SK-N-SH treated with all-trans-retinoic acid at 6 μM for 48 hours (cell line): Measurements from ENCODE around the gene FBXW10B.
"Not testable (repeated sequence)": the region's sequence is repeated elsewhere in the genome, so short reads cannot be mapped to it uniquely, and the experiment has no call there.

ENCODE experiments used
- PATZ1 ChIP-seq: fragments of 250-450 bp; sonication (Bioruptor Pico); IDR thresholded peaks from 2 replicates; pipeline ENCODE4 v1.8.0; 2020; ENCODE audit warnings: mild to moderate bottlenecking, moderate library complexity, borderline replicate concordance
- RARB ChIP-seq: fragments of 250-450 bp; sonication (Bioruptor Pico); IDR thresholded peaks from 2 replicates; pipeline ENCODE4 v1.8.0; 2021; ENCODE audit warnings: mild to moderate bottlenecking, moderate library complexity
- SNAI2 ChIP-seq: fragments of 250-450 bp; sonication (Bioruptor Pico); IDR thresholded peaks from 2 replicates; pipeline ENCODE4 v1.5.0; 2020; ENCODE audit warnings: mild to moderate bottlenecking, moderate library complexity
- TCF4 ChIP-seq: fragments of 250-450 bp; sonication (Bioruptor Pico); IDR thresholded peaks from 2 replicates; pipeline ENCODE4 v1.8.0; 2021; ENCODE audit warnings: mild to moderate bottlenecking, moderate library complexity, borderline replicate concordance
- TOX ChIP-seq: fragments of 250-450 bp; sonication (Bioruptor Pico); IDR thresholded peaks from 2 replicates; pipeline ENCODE4 v1.8.0; 2021; ENCODE audit warnings: mild to moderate bottlenecking, moderate library complexity, borderline replicate concordance
- TF ChIP-seq, protein P1 (sequence below): fragments of 250-450 bp; sonication (Bioruptor Pico); IDR thresholded peaks from 2 replicates; pipeline ENCODE4 v1.8.0; 2021; ENCODE audit warnings: low read depth, mild to moderate bottlenecking, moderate library complexity, borderline replicate concordance

GRCh38 chr17:15590844-15591243, 28.7 kb downstream of the FBXW10B start:
- TF ChIP-seq TOX; PATZ1 (CRISPR knock-in tag); TCF4 (CRISPR knock-in tag); RARB; SNAI2 (CRISPR knock-in tag): not testable (repeated sequence)
- TF ChIP-seq, protein P1, sequence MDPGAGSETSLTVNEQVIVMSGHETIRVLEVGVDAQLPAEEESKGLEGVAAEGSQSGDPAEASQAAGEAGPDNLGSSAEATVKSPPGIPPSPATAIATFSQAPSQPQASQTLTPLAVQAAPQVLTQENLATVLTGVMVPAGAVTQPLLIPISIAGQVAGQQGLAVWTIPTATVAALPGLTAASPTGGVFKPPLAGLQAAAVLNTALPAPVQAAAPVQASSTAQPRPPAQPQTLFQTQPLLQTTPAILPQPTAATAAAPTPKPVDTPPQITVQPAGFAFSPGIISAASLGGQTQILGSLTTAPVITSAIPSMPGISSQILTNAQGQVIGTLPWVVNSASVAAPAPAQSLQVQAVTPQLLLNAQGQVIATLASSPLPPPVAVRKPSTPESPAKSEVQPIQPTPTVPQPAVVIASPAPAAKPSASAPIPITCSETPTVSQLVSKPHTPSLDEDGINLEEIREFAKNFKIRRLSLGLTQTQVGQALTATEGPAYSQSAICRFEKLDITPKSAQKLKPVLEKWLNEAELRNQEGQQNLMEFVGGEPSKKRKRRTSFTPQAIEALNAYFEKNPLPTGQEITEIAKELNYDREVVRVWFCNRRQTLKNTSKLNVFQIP (CRISPR knock-in tag): not testable (repeated sequence)
